TTC549 (cell line): Measurements from ENCODE around the gene ANAPC5.
"Not testable (repeated sequence)": the region's sequence is repeated elsewhere in the genome, so short reads cannot be mapped to it uniquely, and the experiment has no call there.

Experiments used
- FAIRE-seq: peaks from 2 replicates; lab custom pipeline; 2012; peaks lifted over from hg19 to GRCh38; lab: Jason Lieb, UNC

Gene ANAPC5

GRCh38 chr12:121283841-121284240, 68.4 kb downstream of the ANAPC5 start:
- no peak for FAIRE-seq

GRCh38 chr12:121283388-121283787, 68.8 kb downstream of the ANAPC5 start:
- no peak for FAIRE-seq

GRCh38 chr12:121282910-121283309, 69.3 kb downstream of the ANAPC5 start:
- FAIRE-seq: not testable (repeated sequence)

GRCh38 chr12:121282072-121282742, 70.0 kb downstream of the ANAPC5 start:
- no peak for FAIRE-seq

- not testable (repeated sequence) for FAIRE-seq
These were observed 71.1 kb downstream of the ANAPC5 start for GRCh38 chr12:121281116-121281515.

GRCh38 chr12:121280531-121280930, 71.7 kb downstream of the ANAPC5 start:
- not testable (repeated sequence) for FAIRE-seq

GRCh38 chr12:121279507-121279915, 72.7 kb downstream of the ANAPC5 start:
- no peak for FAIRE-seq

- FAIRE-seq: no peak
These were observed 73.2 kb downstream of the ANAPC5 start for GRCh38 chr12:121279071-121279375.

GRCh38 chr12:121278169-121279070, 73.8 kb downstream of the ANAPC5 start:
- FAIRE-seq: no peak

- no peak for FAIRE-seq
These were observed 74.8 kb downstream of the ANAPC5 start for GRCh38 chr12:121277374-121277759.

GRCh38 chr12:121274036-121274763, 78.0 kb downstream of the ANAPC5 start:
- FAIRE-seq: no peak

- no peak for FAIRE-seq
These were observed 78.8 kb downstream of the ANAPC5 start for GRCh38 chr12:121273364-121273896.

- FAIRE-seq: no peak
These were observed 84.4 kb downstream of the ANAPC5 start for GRCh38 chr12:121267822-121268221.

GRCh38 chr12:121264951-121265515, 87.2 kb downstream of the ANAPC5 start:
- FAIRE-seq: no peak

- no peak for FAIRE-seq
These were observed 88.1 kb downstream of the ANAPC5 start for GRCh38 chr12:121264135-121264534.

- FAIRE-seq: no peak
These were observed 88.8 kb downstream of the ANAPC5 start for GRCh38 chr12:121263206-121263935.

- FAIRE-seq: no peak
These were observed 90.8 kb downstream of the ANAPC5 start for GRCh38 chr12:121261398-121261797.

GRCh38 chr12:121260091-121260490, 92.1 kb downstream of the ANAPC5 start:
- FAIRE-seq: no peak

GRCh38 chr12:121259074-121259473, 93.1 kb downstream of the ANAPC5 start:
- no peak for FAIRE-seq
